ENCODE measurements around the gene MAD1L1. TPM values are rescaled to one million over a fixed set of nuclear protein-coding genes. Genes with fewer than 3 reads are reported as not detected.
A peak's percentile ranks its signal among the peaks of the same experiment; 100 is the strongest.

MAD1L1 gene
- polyA plus RNA-seq, 4 donors: 12.3 to 21.7 (median 18.1) TPM

DNA sequence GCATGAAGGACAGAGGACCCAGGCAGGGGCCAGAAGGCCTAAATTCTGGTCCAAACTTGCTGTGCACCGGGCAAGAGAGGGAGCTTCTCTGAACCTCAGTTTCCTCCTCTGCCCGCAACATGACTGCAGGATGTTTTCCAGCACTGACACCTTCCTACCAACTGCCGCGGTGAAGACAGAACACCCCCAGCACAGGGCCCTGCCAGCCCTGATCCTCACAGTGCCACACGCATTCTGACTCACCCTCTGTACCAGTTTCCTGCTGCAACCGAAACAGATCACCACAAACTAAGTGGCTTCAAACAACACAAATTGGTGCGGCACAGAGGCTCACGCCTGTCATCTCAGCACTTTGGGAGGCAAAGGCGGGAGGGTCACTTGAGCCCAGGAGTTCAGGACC lies 18.1 kb downstream of the MAD1L1 start:
- Histone ChIP-seq H3K36me3 (ENCODE audit: control insufficient read depth in 3 of 3, insufficient read depth in 2 of 3, low read depth in 1 of 3, low read length in 3 of 3) (peaks cover 2 to 93% (median 25%) of the 10 kb centered on the region in 3 donors), H3K4me1 (ENCODE audit: control insufficient read depth in 3 of 3, insufficient read depth in 2 of 3, low read depth in 1 of 3, low read length in 2 of 3) (no peaks in the 10 kb centered on the region), H3K27ac (ENCODE audit: low read depth in 1 of 3, low read length in 2 of 3) (no peak overlapping the region), H3K27me3 (ENCODE audit: control insufficient read depth in 3 of 3, insufficient read depth in 3 of 3, low read length in 3 of 3) (no peaks in the 10 kb centered on the region), H3K9me3 (ENCODE audit: control insufficient read depth in 2 of 2, insufficient read depth in 1 of 2, low read depth in 1 of 2, low read length in 1 of 2) (peaks cover 0 to 3% of the 10 kb centered on the region in 2 donors), H3K4me3 (ENCODE audit: low read depth in 1 of 3, low read length in 3 of 3) (no peak overlapping the region)
- 89 to 94% (median 91%) methylated on average over 9 of the region's 9 CpGs for WGBS, 3 donors
- FAIRE-seq: no peak
- no peak for DNase-seq

DNA sequence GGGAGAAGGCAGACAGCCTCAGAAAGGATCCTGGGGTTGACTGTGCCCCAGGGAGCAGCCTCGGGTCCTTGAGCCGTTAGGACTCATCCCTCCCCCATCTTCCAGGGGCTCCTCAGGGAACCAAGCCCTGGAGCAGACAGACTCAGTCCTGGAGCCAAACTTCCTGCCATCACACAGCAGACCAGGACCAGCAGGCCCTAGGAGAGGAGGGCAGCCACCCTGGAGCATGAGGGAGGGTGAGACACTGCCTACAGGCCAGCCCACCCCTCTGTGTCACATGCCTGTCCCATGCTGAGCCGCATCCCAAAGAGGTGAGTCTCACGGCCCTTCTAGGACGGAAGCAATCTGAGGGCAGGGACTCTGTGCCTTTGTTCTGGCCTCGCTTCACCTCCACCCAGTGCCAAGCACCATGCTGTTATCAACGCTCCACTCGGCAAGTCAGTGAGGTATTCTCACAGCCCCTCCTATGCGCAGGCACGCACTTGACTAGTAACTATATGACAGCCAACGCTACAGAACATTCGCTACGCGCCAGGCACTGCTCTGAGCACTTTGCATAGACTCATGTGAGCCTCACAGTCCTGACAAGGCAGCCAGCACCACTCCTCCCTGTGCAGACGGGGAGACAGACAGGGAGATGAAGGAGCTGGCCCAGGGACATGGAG lies 19.1 kb downstream of the MAD1L1 start:
- Histone ChIP-seq H3K36me3 (ENCODE audit: control insufficient read depth in 3 of 3, insufficient read depth in 2 of 3, low read depth in 1 of 3, low read length in 3 of 3) (peaks cover 2 to 92% (median 25%) of the 10 kb centered on the region in 3 donors), H3K27ac (ENCODE audit: low read depth in 1 of 3, low read length in 2 of 3) (no peak overlapping the region), H3K27me3 (ENCODE audit: control insufficient read depth in 3 of 3, insufficient read depth in 3 of 3, low read length in 3 of 3) (no peaks in the 10 kb centered on the region), H3K9me3 (ENCODE audit: control insufficient read depth in 2 of 2, insufficient read depth in 1 of 2, low read depth in 1 of 2, low read length in 1 of 2) (peaks cover 0 to 3% of the 10 kb centered on the region in 2 donors), H3K4me3 (ENCODE audit: low read depth in 1 of 3, low read length in 3 of 3) (no peak overlapping the region), H3K4me1 (ENCODE audit: control insufficient read depth in 3 of 3, insufficient read depth in 2 of 3, low read depth in 1 of 3, low read length in 2 of 3) (no peaks in the 10 kb centered on the region)
- 94 to 96% (median 95%) methylated on average over 15 of the region's 15 CpGs for WGBS, 3 donors
- DNase-seq (no peak), FAIRE-seq (no peak)

DNA sequence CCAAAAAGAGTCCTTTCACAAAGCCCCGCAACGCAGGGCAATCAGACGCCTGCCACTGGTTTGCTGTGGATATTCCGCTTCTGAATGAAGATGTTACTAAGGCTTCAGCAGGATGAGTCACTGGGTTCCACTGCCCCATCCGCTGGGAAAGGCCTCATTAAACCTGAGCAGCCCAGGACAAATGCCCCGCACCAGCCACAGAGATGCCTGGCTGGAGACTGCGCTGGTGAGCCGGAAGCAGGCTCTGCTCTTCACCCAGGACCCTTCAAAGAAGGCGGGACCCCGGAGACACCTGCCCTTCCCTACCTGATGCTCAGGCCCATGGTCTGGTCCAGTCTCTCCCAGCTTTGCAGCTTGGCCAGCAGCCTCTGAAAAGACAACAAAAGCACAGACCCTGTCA lies 19.8 kb downstream of the MAD1L1 start:
- WGBS, 3 donors: 96 to 99% (median 98%) methylated on average over 10 of the region's 10 CpGs
- Histone ChIP-seq H3K36me3 (ENCODE audit: control insufficient read depth in 3 of 3, insufficient read depth in 2 of 3, low read depth in 1 of 3, low read length in 3 of 3) (peaks cover 2 to 90% (median 28%) of the 10 kb centered on the region in 3 donors), H3K4me1 (ENCODE audit: control insufficient read depth in 3 of 3, insufficient read depth in 2 of 3, low read depth in 1 of 3, low read length in 2 of 3) (no peaks in the 10 kb centered on the region), H3K27ac (ENCODE audit: low read depth in 1 of 3, low read length in 2 of 3) (no peak overlapping the region), H3K27me3 (ENCODE audit: control insufficient read depth in 3 of 3, insufficient read depth in 3 of 3, low read length in 3 of 3) (no peaks in the 10 kb centered on the region), H3K9me3 (ENCODE audit: control insufficient read depth in 2 of 2, insufficient read depth in 1 of 2, low read depth in 1 of 2, low read length in 1 of 2) (peaks cover 0 to 3% of the 10 kb centered on the region in 2 donors), H3K4me3 (ENCODE audit: low read depth in 1 of 3, low read length in 3 of 3) (no peak overlapping the region)
- DNase-seq (no peak), FAIRE-seq (no peak)

DNA sequence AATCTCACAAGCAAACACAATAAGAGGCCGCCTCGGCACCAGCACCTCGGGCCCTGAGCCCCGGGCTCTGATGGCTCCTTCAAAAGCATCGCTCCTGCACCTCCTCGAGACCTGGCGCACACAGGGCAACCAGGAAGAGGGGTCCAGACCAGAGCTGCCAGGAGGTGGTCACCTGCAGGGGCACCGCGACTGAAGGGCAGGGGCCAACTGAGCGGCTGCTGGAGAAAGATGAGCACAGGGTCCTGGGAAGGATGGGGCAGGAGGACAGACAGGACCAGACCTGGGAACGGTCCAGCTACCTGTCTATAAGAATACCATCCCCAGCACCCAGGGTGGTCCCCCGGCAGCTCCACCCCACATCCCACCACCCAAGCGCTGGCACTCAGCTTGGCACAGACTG lies 20.8 kb downstream of the MAD1L1 start:
- WGBS, 3 donors: 95 to 97% (median 96%) methylated on average over 13 of the region's 13 CpGs
- no peak overlapping the region for H3K4me3 ChIP-seq (ENCODE audit: low read depth in 1 of 3, low read length in 3 of 3)
- DNase-seq (no peak), FAIRE-seq (no peak)
- H3K27ac ChIP-seq (ENCODE audit: low read depth in 1 of 3, low read length in 2 of 3): no peak overlapping the region
- no peaks in the 10 kb centered on the region for H3K27me3 ChIP-seq (ENCODE audit: control insufficient read depth in 3 of 3, insufficient read depth in 3 of 3, low read length in 3 of 3)
- peaks cover 2 to 88% (median 27%) of the 10 kb centered on the region in 3 donors for H3K36me3 ChIP-seq (ENCODE audit: control insufficient read depth in 3 of 3, insufficient read depth in 2 of 3, low read depth in 1 of 3, low read length in 3 of 3)
- peaks cover 0 to 3% of the 10 kb centered on the region in 2 donors for H3K9me3 ChIP-seq (ENCODE audit: control insufficient read depth in 2 of 2, insufficient read depth in 1 of 2, low read depth in 1 of 2, low read length in 1 of 2)
- H3K4me1 ChIP-seq (ENCODE audit: control insufficient read depth in 3 of 3, insufficient read depth in 2 of 3, low read depth in 1 of 3, low read length in 2 of 3): no peaks in the 10 kb centered on the region

DNA sequence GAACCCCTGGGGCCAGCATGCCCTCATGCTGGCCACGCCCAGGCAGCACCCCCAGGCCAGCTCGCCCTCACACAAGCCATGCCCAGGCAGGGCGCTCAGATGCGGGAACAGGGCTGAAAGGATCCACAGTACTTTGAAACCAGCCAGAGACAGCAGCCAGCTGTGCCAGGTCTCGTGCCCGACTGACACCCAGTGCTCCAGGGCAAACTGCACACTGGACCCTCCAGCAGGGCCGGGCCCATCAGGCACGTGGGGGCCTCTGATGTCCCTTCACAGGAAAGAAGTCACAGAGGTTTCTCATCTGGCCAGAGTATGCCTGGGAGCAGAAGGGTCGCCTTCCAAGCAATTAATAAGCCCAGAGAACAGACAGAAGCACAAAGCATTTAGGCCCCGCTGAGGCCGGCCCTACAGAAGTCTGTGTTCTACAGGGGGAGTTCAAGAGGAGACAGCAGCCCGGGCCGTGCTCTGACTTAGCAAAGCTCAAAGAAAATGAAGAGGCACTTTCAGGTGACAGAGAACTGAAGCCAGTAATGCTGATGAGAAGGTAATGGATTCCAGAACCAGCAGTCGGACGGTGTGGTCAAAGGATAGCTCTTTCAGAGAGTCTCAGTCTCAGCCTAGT lies 21.4 kb downstream of the MAD1L1 start:
- no peak overlapping the region for H3K27ac ChIP-seq (ENCODE audit: low read depth in 1 of 3, low read length in 2 of 3)
- H3K4me1 ChIP-seq (ENCODE audit: control insufficient read depth in 3 of 3, insufficient read depth in 2 of 3, low read depth in 1 of 3, low read length in 2 of 3): no peaks in the 10 kb centered on the region
- no peak overlapping the region for H3K4me3 ChIP-seq (ENCODE audit: low read depth in 1 of 3, low read length in 3 of 3)
- 91 to 93% (median 91%) methylated on average over 15 of the region's 15 CpGs for WGBS, 3 donors
- no peak for DNase-seq
- peaks cover 0 to 3% of the 10 kb centered on the region in 2 donors for H3K9me3 ChIP-seq (ENCODE audit: control insufficient read depth in 2 of 2, insufficient read depth in 1 of 2, low read depth in 1 of 2, low read length in 1 of 2)
- H3K27me3 ChIP-seq (ENCODE audit: control insufficient read depth in 3 of 3, insufficient read depth in 3 of 3, low read length in 3 of 3): no peaks in the 10 kb centered on the region
- FAIRE-seq: no peak
- H3K36me3 ChIP-seq (ENCODE audit: control insufficient read depth in 3 of 3, insufficient read depth in 2 of 3, low read depth in 1 of 3, low read length in 3 of 3): peaks cover 2 to 83% (median 25%) of the 10 kb centered on the region in 3 donors

DNA sequence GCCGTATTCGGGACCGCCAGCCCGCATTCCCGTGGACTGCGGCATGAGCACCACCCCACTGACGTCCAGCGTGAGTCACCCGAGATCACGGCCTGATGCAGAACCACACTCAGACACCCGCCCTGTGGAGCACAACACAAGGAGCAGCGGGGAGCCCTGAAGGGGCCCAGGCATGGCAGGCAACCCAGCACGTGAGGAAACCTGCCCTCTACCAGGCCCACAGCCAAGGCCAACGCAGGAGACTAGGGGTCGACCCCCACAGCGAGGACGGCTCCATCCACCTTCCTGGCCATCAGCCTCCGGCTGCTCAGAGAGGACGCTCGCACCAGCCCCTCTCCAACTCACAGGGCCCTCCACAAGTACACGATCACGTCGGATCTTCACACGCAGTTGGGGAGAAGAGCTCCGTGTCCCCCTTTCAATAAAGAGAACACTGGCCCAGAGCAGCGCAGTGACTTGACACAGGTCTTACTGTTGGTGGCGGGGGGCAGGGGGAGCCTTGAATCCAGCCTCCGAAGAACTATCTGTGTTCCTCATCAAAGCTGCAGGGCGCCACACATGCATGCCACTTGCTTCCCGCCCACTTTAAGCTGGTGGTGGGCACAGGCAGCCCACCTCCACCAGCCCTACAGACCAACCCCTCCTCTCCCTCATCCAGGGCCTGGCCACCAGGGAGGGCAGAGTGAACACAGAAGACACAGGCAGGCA lies 22.0 kb downstream of the MAD1L1 start:
- H3K27ac ChIP-seq (ENCODE audit: low read depth in 1 of 3, low read length in 2 of 3): no peak overlapping the region
- H3K36me3 ChIP-seq (ENCODE audit: control insufficient read depth in 3 of 3, insufficient read depth in 2 of 3, low read depth in 1 of 3, low read length in 3 of 3): peaks cover 2 to 78% (median 19%) of the 10 kb centered on the region in 3 donors
- FAIRE-seq (no peak), DNase-seq (no peak)
- H3K4me3 ChIP-seq (ENCODE audit: low read depth in 1 of 3, low read length in 3 of 3): no peak overlapping the region
- WGBS, 3 donors: 94 to 96% (median 95%) methylated on average over 27 to 30 of the region's 30 CpGs
- H3K27me3 ChIP-seq (ENCODE audit: control insufficient read depth in 3 of 3, insufficient read depth in 3 of 3, low read length in 3 of 3): no peaks in the 10 kb centered on the region
- peaks cover 0 to 3% of the 10 kb centered on the region in 2 donors for H3K9me3 ChIP-seq (ENCODE audit: control insufficient read depth in 2 of 2, insufficient read depth in 1 of 2, low read depth in 1 of 2, low read length in 1 of 2)
- H3K4me1 ChIP-seq (ENCODE audit: control insufficient read depth in 3 of 3, insufficient read depth in 2 of 3, low read depth in 1 of 3, low read length in 2 of 3): no peaks in the 10 kb centered on the region

DNA sequence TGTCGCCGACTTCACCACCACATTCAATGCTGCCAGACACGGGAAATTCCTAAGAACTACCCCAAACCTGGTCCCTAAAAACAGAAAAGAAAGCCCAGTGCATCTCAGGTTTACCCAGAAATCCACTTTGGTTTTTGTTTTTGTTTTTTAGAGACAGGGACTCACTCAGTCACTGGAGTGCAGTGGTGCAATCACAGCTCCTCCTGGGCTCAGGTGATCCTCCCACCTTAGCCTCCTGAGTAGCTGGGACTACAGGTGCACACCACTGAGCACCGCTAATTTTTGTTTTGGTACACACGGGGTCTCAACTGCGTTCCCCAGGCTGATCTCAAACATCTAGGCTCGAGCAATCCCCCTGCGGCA lies 22.8 kb downstream of the MAD1L1 start:
- Histone ChIP-seq H3K36me3 (ENCODE audit: control insufficient read depth in 3 of 3, insufficient read depth in 2 of 3, low read depth in 1 of 3, low read length in 3 of 3) (peaks cover 2 to 78% (median 18%) of the 10 kb centered on the region in 3 donors), H3K9me3 (ENCODE audit: control insufficient read depth in 2 of 2, insufficient read depth in 1 of 2, low read depth in 1 of 2, low read length in 1 of 2) (no peaks in the 10 kb centered on the region), H3K27me3 (ENCODE audit: control insufficient read depth in 3 of 3, insufficient read depth in 3 of 3, low read length in 3 of 3) (no peaks in the 10 kb centered on the region), H3K4me3 (ENCODE audit: low read depth in 1 of 3, low read length in 3 of 3) (no peak overlapping the region), H3K27ac (ENCODE audit: low read depth in 1 of 3, low read length in 2 of 3) (no peak overlapping the region), H3K4me1 (ENCODE audit: control insufficient read depth in 3 of 3, insufficient read depth in 2 of 3, low read depth in 1 of 3, low read length in 2 of 3) (no peaks in the 10 kb centered on the region)
- FAIRE-seq: no peak
- DNase-seq: no peak
- WGBS, 3 donors: 77 to 90% (median 89%) methylated on average over 8 of the region's 8 CpGs

DNA sequence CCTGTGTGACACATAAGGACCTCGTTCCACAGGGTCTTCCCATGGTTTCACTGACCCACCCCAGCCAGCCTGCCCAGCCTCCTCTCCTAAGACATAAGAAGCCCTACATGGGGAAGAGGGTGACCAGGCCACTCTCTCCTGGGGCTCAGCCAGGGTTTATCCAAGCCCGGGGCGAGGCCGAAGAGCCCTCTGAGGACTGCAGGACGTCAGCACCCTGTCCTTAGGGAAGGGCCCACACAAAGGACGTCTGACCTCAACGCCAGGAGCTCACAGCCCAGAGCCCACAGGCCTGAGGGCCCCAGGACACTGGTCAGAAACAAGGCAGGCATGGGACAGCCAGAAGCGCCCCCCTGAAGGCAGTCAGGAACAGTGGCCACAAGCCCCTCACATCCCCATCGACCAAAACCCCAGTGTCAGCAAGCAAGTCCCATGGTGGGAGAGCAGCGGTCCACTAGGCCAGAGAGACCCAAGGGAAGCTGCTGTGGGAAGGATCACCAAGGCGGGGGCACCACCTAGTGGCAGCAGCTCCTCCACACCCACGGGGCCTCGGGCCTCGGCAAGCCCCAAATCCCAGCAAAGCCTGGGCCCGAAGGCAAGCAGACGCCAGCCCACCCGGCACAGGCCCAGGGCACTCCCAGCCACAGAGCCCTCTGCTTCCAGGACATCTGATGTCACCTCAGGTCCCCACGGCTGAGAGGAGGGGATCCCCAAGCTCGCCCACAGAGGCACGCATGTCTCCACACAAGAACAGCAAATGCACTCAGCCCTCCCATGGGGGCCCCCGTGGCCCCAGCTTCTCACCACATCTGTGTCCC lies 23.4 kb downstream of the MAD1L1 start:
- H3K4me3 ChIP-seq (ENCODE audit: low read depth in 1 of 3, low read length in 3 of 3): no peak overlapping the region
- no peaks in the 10 kb centered on the region for H3K27me3 ChIP-seq (ENCODE audit: control insufficient read depth in 3 of 3, insufficient read depth in 3 of 3, low read length in 3 of 3)
- no peak for FAIRE-seq
- peak; percentile 23 to 70 for DNase-seq
- H3K4me1 ChIP-seq (ENCODE audit: control insufficient read depth in 3 of 3, insufficient read depth in 2 of 3, low read depth in 1 of 3, low read length in 2 of 3): no peaks in the 10 kb centered on the region
- H3K36me3 ChIP-seq (ENCODE audit: control insufficient read depth in 3 of 3, insufficient read depth in 2 of 3, low read depth in 1 of 3, low read length in 3 of 3): peaks cover 0 to 76% (median 15%) of the 10 kb centered on the region in 3 donors
- H3K9me3 ChIP-seq (ENCODE audit: control insufficient read depth in 2 of 2, insufficient read depth in 1 of 2, low read depth in 1 of 2, low read length in 1 of 2): no peaks in the 10 kb centered on the region
- H3K27ac ChIP-seq (ENCODE audit: low read depth in 1 of 3, low read length in 2 of 3): no peak overlapping the region
- WGBS, 3 donors: 63 to 64% (median 64%) methylated on average over 21 of the region's 21 CpGs
